GM12891 (cell line): ENCODE data around the gene AFDN.

Experiments
- POLR2A ChIP-seq: IDR thresholded peaks from 2 replicates; pipeline ENCODE4 v1.6.1; 2011; ENCODE audit warnings: low read depth, low read length, control low read depth
- POLR2AphosphoS5 ChIP-seq: IDR thresholded peaks from 2 replicates; pipeline ENCODE4 v1.6.1; 2011; ENCODE audit warnings: low read depth, low read length, control low read depth

- TF ChIP-seq POLR2A: no peak
- no peak for TF ChIP-seq POLR2AphosphoS5
Measured at GRCh38 chr6:167965592-167966539, 139.2 kb downstream of the AFDN start.
